ENCODE data around the gene MEGF11.
"Not testable (repeated sequence)": the region's sequence is repeated elsewhere in the genome, so short reads cannot be mapped to it uniquely, and the experiment has no call there.

Gene MEGF11

DNA sequence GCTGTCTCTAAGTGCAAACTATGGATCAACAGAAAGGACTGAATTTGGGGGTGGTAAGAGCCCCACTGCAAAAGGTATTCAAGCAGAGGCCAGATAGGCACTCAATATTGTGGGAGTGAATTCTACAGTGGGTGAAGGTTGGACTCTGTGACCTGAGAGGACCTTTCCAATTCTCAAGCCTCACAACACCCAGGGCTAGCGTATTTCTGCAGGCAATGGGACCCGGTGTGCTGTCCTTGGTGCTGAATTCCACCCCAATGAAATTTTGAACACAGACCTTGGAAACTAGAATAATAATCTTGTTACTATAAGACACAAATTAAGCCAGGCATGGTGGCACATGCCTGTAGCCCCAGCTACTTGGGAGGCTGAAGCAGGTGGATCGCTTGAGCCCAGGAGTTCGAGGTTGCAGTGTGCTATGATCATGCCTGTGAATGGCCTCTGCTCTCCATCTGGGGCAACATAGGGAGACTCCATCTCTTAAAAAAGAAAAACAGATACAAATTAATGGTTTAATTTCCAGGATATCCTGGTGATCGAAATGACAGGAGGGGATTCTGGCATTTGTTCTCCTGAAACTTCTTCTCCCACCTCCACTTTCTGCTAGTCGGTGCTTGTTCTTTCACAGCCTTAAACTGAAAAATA is 248.8 kb downstream of the MEGF11 start:
- no peak overlapping the region for H3K27ac ChIP-seq (replicated peaks)
- H3K27me3 ChIP-seq (ENCODE audit: insufficient read depth, poor library complexity, severe bottlenecking): no peaks in the 10 kb centered on the region
- TF ChIP-seq, protein P1, sequence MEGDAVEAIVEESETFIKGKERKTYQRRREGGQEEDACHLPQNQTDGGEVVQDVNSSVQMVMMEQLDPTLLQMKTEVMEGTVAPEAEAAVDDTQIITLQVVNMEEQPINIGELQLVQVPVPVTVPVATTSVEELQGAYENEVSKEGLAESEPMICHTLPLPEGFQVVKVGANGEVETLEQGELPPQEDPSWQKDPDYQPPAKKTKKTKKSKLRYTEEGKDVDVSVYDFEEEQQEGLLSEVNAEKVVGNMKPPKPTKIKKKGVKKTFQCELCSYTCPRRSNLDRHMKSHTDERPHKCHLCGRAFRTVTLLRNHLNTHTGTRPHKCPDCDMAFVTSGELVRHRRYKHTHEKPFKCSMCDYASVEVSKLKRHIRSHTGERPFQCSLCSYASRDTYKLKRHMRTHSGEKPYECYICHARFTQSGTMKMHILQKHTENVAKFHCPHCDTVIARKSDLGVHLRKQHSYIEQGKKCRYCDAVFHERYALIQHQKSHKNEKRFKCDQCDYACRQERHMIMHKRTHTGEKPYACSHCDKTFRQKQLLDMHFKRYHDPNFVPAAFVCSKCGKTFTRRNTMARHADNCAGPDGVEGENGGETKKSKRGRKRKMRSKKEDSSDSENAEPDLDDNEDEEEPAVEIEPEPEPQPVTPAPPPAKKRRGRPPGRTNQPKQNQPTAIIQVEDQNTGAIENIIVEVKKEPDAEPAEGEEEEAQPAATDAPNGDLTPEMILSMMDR (IDR thresholded peaks at IDR 0.05; ENCODE audit: insufficient read depth, low read length): no peak
- TF ChIP-seq, protein P2, sequence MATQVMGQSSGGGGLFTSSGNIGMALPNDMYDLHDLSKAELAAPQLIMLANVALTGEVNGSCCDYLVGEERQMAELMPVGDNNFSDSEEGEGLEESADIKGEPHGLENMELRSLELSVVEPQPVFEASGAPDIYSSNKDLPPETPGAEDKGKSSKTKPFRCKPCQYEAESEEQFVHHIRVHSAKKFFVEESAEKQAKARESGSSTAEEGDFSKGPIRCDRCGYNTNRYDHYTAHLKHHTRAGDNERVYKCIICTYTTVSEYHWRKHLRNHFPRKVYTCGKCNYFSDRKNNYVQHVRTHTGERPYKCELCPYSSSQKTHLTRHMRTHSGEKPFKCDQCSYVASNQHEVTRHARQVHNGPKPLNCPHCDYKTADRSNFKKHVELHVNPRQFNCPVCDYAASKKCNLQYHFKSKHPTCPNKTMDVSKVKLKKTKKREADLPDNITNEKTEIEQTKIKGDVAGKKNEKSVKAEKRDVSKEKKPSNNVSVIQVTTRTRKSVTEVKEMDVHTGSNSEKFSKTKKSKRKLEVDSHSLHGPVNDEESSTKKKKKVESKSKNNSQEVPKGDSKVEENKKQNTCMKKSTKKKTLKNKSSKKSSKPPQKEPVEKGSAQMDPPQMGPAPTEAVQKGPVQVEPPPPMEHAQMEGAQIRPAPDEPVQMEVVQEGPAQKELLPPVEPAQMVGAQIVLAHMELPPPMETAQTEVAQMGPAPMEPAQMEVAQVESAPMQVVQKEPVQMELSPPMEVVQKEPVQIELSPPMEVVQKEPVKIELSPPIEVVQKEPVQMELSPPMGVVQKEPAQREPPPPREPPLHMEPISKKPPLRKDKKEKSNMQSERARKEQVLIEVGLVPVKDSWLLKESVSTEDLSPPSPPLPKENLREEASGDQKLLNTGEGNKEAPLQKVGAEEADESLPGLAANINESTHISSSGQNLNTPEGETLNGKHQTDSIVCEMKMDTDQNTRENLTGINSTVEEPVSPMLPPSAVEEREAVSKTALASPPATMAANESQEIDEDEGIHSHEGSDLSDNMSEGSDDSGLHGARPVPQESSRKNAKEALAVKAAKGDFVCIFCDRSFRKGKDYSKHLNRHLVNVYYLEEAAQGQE (IDR thresholded peaks at IDR 0.05; ENCODE audit: insufficient replicate concordance, low read depth): peak; percentile 98
- H3K4me3 ChIP-seq (replicated peaks; ENCODE audit: insufficient read depth, low read length): no peak overlapping the region
- DNase-seq (ENCODE audit: low read depth in 1 of 2, low spot score in 1 of 2): no peak

DNA sequence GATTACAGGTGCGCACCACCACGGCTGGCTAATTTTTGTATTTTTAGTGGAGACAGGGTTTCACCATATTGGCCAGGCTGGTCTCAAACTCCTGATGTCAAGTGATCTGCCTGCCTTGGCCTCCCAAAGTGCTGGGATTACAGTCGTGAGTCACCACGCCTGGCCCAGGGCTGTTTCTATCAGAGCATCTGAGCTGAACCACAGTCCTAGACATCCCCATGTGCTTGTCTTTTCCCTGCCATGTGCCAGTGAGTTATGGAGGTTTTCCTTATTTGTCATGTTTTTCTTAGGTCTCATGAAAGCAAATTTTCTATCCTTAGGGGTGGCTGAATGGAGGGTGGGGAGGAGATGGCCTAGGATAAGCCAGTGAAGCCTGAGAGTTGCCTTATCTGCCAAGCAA is 250.4 kb downstream of the MEGF11 start:
- H3K4me3 ChIP-seq (replicated peaks; ENCODE audit: insufficient read depth, low read length); H3K27me3 ChIP-seq (ENCODE audit: insufficient read depth, poor library complexity, severe bottlenecking); H3K27ac ChIP-seq (replicated peaks); DNase-seq (ENCODE audit: low read depth in 1 of 2, low spot score in 1 of 2): not testable (repeated sequence)

GRCh38 chr15:66001717-66002426 is 251.7 kb downstream of the MEGF11 start:
- TF ChIP-seq, protein P2 (IDR thresholded peaks at IDR 0.05; ENCODE audit: insufficient replicate concordance, low read depth): no peak
- TF ChIP-seq, protein P1 (IDR thresholded peaks at IDR 0.05; ENCODE audit: insufficient read depth, low read length): no peak
- TF ChIP-seq GABPA (IDR thresholded peaks at IDR 0.05; ENCODE audit: low read depth) (no peak), SPI1 (IDR thresholded peaks at IDR 0.05; ENCODE audit: borderline replicate concordance, low read depth) (no peak), POLR2AphosphoS5 (IDR thresholded peaks at IDR 0.05; ENCODE audit: low read depth) (no peak)
- no peak for DNase-seq (ENCODE audit: low read depth in 1 of 2, low spot score in 1 of 2)
- no peak overlapping the region for H3K4me3 ChIP-seq (replicated peaks; ENCODE audit: insufficient read depth, low read length)

GRCh38 chr15:66001042-66001441 is 252.5 kb downstream of the MEGF11 start:
- Histone ChIP-seq H3K4me3 (replicated peaks; ENCODE audit: insufficient read depth, low read length) (no peak overlapping the region), H3K27me3 (ENCODE audit: insufficient read depth, poor library complexity, severe bottlenecking) (peaks cover 4% of the 10 kb centered on the region), H3K27ac (replicated peaks) (no peak overlapping the region)
- TF ChIP-seq, protein P1 (IDR thresholded peaks at IDR 0.05; ENCODE audit: insufficient read depth, low read length): no peak
- TF ChIP-seq SPI1 (IDR thresholded peaks at IDR 0.05; ENCODE audit: borderline replicate concordance, low read depth) (no peak), GABPA (IDR thresholded peaks at IDR 0.05; ENCODE audit: low read depth) (no peak), POLR2AphosphoS5 (IDR thresholded peaks at IDR 0.05; ENCODE audit: low read depth) (no peak)
- TF ChIP-seq, protein P2 (IDR thresholded peaks at IDR 0.05; ENCODE audit: insufficient replicate concordance, low read depth): no peak
- no peak for DNase-seq (ENCODE audit: low read depth in 1 of 2, low spot score in 1 of 2)

More at GRCh38 chr15:66001717-66002426, 251.7 kb downstream of the MEGF11 start:
- H3K27ac ChIP-seq (replicated peaks): no peak overlapping the region
- H3K27me3 ChIP-seq (ENCODE audit: insufficient read depth, poor library complexity, severe bottlenecking): peaks cover 4% of the 10 kb centered on the region
